Mesendoderm (in vitro differentiated cells): Measurements from ENCODE around the gene PPBP.
"Not testable (repeated sequence)": the region's sequence is repeated elsewhere in the genome, so short reads cannot be mapped to it uniquely, and the experiment has no call there.

Experiments
- DNase-seq: peaks from one replicate; pipeline ENCODE4 v3.0.0; 2013
- H2AK5ac ChIP-seq: 2 replicates; pipeline ENCODE4 v1.6.1; 2013; ENCODE audit warnings: low read length, inconsistent platforms
- H2BK120ac ChIP-seq: 2 replicates; pipeline ENCODE4 v1.6.1; 2013; ENCODE audit warnings: low read depth, mild to moderate bottlenecking, low read length, moderate library complexity, mixed read lengths
- H2BK15ac ChIP-seq: replicated peaks from 2 replicates; pipeline ENCODE4 v1.6.1; 2013; ENCODE audit warnings: low read depth, mild to moderate bottlenecking, moderate library complexity
- H2BK5ac ChIP-seq: 2 replicates; pipeline ENCODE4 v1.6.1; 2013; ENCODE audit warnings: low read length, inconsistent platforms
- H3K18ac ChIP-seq: 2 replicates; pipeline ENCODE4 v1.6.1; 2013; ENCODE audit warnings: mild to moderate bottlenecking, low read length, mixed read lengths
- H3K23ac ChIP-seq: one replicate; pipeline ENCODE4 v1.6.1; 2013; ENCODE audit warnings: low read length
- H3K27ac ChIP-seq: 2 replicates; pipeline ENCODE4 v1.5.1; 2013; ENCODE audit warnings: low read depth, mild to moderate bottlenecking, inconsistent platforms, low read length, moderate library complexity
- H3K27me3 ChIP-seq: 2 replicates; pipeline ENCODE4 v1.6.1; 2013; ENCODE audit warnings: low read length, control low read depth, mild to moderate bottlenecking, inconsistent platforms; ENCODE audit not compliant: insufficient read depth, poor library complexity
- H3K36me3 ChIP-seq: 2 replicates; pipeline ENCODE4 v1.6.1; 2013; ENCODE audit warnings: low read length, inconsistent platforms; ENCODE audit not compliant: control insufficient read depth, insufficient read depth
- H3K4ac ChIP-seq: one replicate; pipeline ENCODE4 v1.6.1; 2013; ENCODE audit warnings: low read depth, mild to moderate bottlenecking, low read length, moderate library complexity
- H3K4me1 ChIP-seq: 2 replicates; pipeline ENCODE4 v1.6.1; 2013; ENCODE audit warnings: low read depth, low read length, inconsistent platforms; ENCODE audit not compliant: control insufficient read depth
- H3K4me2 ChIP-seq: 2 replicates; pipeline ENCODE4 v1.6.1; 2013; ENCODE audit warnings: low read length
- H3K4me3 ChIP-seq: 2 replicates; pipeline ENCODE4 v1.5.1; 2013; ENCODE audit warnings: mild to moderate bottlenecking, low read length
- H3K56ac ChIP-seq: one replicate; pipeline ENCODE4 v1.6.1; 2013; ENCODE audit warnings: low read length
- H3K79me1 ChIP-seq: 2 replicates; pipeline ENCODE4 v1.6.1; 2013; ENCODE audit warnings: low read length, inconsistent platforms
- H3K79me2 ChIP-seq: 2 replicates; pipeline ENCODE4 v1.6.1; 2013; ENCODE audit warnings: mild to moderate bottlenecking, low read length; ENCODE audit not compliant: control insufficient read depth, insufficient read depth
- H3K9ac ChIP-seq: 2 replicates; pipeline ENCODE4 v1.6.1; 2013; ENCODE audit warnings: low read length, inconsistent platforms
- H4K5ac ChIP-seq: one replicate; pipeline ENCODE4 v1.6.1; 2013; ENCODE audit warnings: low read length
- H4K8ac ChIP-seq: one replicate; pipeline ENCODE4 v1.6.1; 2013; ENCODE audit warnings: low read depth, mild to moderate bottlenecking, control low read depth, low read length, moderate library complexity
- WGBS: extraction: QIAGEN DNeasy Blood & Tissue Kit; methylation state at CpG from one replicate; pipeline ENCODE4 v1.1.7; 2013; ENCODE audit warnings: low lambda C conversion rate, missing lambda C conversion rate; ENCODE audit not compliant: insufficient coverage; ENCODE audit errors: extremely low coverage; 5-methylcytosine and 5-hydroxymethylcytosine counted together

Gene PPBP

DNA sequence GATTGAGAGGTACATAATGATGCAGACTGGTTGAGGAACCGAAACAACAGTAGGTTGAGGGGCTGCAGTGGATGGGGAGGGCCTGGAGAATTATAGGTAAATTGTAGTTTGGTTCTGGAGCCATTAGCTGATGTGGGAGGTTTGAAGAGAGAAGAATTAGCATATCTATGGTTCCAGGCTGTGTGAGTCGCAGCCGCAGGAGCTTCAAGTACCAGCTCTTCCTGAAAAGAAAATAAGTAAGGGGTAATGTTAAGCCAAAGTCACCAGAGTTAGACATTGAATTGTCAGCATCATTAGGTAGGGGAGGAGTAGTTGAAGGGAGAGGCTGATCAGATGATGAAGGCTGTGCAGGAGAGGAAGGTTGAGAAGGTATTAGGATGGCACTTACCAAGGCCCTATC is 35.6 kb downstream of the PPBP start:
- no peak for DNase-seq
- Histone ChIP-seq H3K4me1 (no peaks in the 10 kb centered on the region), H3K36me3 (no peaks in the 10 kb centered on the region), H3K4me2 (no peak overlapping the region), H3K79me2 (no peaks in the 10 kb centered on the region), H2AK5ac (no peak overlapping the region), H3K27me3 (no peaks in the 10 kb centered on the region), H4K8ac (no peak overlapping the region), H2BK120ac (no peak overlapping the region), H2BK15ac (no peak overlapping the region), H3K9ac (no peak overlapping the region), H3K79me1 (no peaks in the 10 kb centered on the region), H3K18ac (no peak overlapping the region), H3K4me3 (no peak overlapping the region), H3K27ac (no peak overlapping the region), H3K23ac (no peak overlapping the region), H4K5ac (no peak overlapping the region), H2BK5ac (no peak overlapping the region), H3K56ac (no peak overlapping the region), H3K4ac (no peak overlapping the region)
- no CpG with 5 or more reads among the region's 3 CpGs for WGBS

- not testable (repeated sequence) for H4K8ac ChIP-seq, H3K4me3 ChIP-seq, H3K27ac ChIP-seq, H2AK5ac ChIP-seq, H3K36me3 ChIP-seq, H2BK120ac ChIP-seq, H3K9ac ChIP-seq, H3K23ac ChIP-seq, H3K4me2 ChIP-seq, H3K27me3 ChIP-seq, H4K5ac ChIP-seq, H3K79me1 ChIP-seq, H2BK5ac ChIP-seq, H3K4me1 ChIP-seq, H3K56ac ChIP-seq, H3K4ac ChIP-seq, H3K79me2 ChIP-seq, H3K18ac ChIP-seq, H2BK15ac ChIP-seq
- WGBS: no CpG with 5 or more reads among the region's 8 CpGs
- DNase-seq: peak; percentile 24
These were observed 37.5 kb downstream of the PPBP start for GRCh38 chr4:73950376-73950920.

DNA sequence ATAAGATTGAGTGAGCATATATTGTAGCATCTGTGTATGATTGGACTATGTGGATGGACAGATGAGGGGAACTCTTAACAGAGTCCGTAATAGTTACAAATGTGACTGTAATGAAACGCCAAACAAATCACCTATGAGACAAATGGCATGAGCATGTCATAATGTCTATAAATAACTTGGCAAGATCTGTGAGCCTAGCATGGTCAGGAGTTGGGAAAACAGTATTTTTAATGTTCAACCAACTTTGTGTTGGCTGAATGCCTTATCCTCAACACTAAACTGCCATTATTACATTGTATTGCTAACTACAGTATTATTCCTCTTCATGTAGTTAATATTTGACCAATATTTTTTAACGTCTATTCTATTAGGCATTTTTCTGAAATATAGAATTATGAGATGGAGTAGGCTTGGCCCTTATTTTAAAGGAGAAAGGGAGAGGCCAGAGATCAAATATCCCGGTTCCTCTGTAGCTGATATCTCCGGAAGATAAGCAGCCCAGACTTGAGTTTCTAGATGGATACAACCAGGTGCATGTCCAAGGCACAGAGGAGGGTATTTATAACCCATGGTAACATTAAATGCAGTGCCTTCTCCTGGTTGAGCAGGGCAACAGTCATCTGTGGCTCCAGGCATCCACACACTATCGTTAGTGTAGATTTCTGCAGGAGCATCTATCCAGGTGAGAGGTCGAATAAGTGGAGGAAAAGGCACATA is 38.8 kb downstream of the PPBP start:
- Histone ChIP-seq H3K27ac (no peak overlapping the region), H2BK15ac (no peak overlapping the region), H4K5ac (no peak overlapping the region), H3K18ac (no peak overlapping the region), H3K79me2 (no peaks in the 10 kb centered on the region), H3K27me3 (peaks cover 6% of the 10 kb centered on the region), H3K4me2 (no peak overlapping the region), H3K4me3 (no peak overlapping the region), H3K4ac (no peak overlapping the region), H4K8ac (no peak overlapping the region), H2BK5ac (no peak overlapping the region), H3K56ac (no peak overlapping the region), H3K4me1 (peaks cover 4% of the 10 kb centered on the region), H3K79me1 (no peaks in the 10 kb centered on the region), H2AK5ac (no peak overlapping the region), H3K36me3 (no peaks in the 10 kb centered on the region), H3K23ac (no peak overlapping the region), H3K9ac (no peak overlapping the region), H2BK120ac (no peak overlapping the region)
- WGBS: no CpG with 5 or more reads among the region's 7 CpGs
- DNase-seq: no peak

DNA sequence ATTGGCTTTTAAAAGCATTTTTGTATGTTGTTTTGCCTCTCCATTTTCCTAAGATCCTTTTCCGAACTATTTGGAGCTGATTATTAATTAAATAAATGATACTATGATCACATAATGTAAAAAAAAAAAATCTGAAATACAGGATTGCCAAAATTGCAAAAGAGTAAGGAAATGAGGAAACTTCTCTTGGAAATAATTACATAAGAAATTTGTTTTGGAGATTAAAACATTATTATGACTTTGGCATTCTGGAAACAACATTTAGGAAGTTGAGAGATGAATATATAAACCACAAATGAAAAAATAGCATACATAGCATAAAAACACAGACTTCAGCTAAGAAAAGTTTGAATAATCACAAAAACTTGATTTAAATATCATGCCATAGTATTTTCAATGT is 39.7 kb downstream of the PPBP start:
- H3K36me3 ChIP-seq: no peaks in the 10 kb centered on the region
- no peak overlapping the region for H4K5ac ChIP-seq
- H3K56ac ChIP-seq: no peak overlapping the region
- no peak overlapping the region for H2BK15ac ChIP-seq
- H4K8ac ChIP-seq: no peak overlapping the region
- H2BK5ac ChIP-seq: no peak overlapping the region
- WGBS: no CpG with 5 or more reads among the region's 1 CpG
- no peak overlapping the region for H3K4ac ChIP-seq
- H3K9ac ChIP-seq: no peak overlapping the region
- H3K27ac ChIP-seq: no peak overlapping the region
- H3K4me1 ChIP-seq: peaks cover 9% of the 10 kb centered on the region
- no peak overlapping the region for H3K4me2 ChIP-seq
- H3K79me1 ChIP-seq: no peaks in the 10 kb centered on the region
- peaks cover 10% of the 10 kb centered on the region for H3K27me3 ChIP-seq
- no peaks in the 10 kb centered on the region for H3K79me2 ChIP-seq
- H2AK5ac ChIP-seq: no peak overlapping the region
- H2BK120ac ChIP-seq: no peak overlapping the region
- DNase-seq: no peak
- no peak overlapping the region for H3K18ac ChIP-seq
- H3K4me3 ChIP-seq: no peak overlapping the region
- no peak overlapping the region for H3K23ac ChIP-seq

DNA sequence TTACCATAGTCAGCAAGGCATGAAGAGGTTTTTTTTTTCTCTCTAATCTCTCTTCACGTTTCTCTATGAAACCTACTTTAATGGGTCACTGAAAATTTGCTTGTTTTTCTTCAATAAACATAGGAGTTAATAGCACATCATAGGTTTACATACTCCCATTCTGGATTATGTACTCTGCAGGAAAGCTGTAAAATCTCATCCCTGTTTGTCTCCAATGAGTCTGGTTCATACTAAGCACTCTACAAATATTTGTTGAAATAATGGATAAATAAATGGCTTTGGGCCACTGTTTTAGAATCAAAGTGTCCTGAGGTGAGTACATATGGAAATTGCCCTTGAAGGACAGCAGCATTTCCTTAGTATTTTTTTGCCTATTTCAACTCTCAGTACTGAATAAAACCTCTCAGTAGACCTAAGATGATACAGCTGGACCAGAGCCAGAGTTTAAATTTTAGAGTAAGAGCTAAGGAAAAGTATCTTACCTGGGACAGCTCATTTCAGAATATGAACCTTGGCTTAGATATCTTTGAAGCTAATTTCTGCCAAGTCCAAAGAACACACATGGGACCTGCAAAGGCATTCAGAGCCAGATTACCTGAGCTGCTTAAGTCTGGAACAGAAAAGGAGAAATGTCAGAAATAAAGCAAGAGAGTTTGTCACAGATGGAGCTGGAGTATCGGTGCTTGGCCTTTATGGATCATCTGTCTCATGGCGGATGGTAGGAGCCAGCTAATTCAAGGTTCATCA is 40.6 kb downstream of the PPBP start:
- Histone ChIP-seq H3K56ac (no peak overlapping the region), H3K27me3 (peaks cover 10% of the 10 kb centered on the region), H3K4me3 (no peak overlapping the region), H3K4me2 (no peak overlapping the region), H2BK5ac (no peak overlapping the region), H3K79me2 (no peaks in the 10 kb centered on the region), H3K27ac (no peak overlapping the region), H3K4ac (no peak overlapping the region), H4K8ac (no peak overlapping the region), H3K23ac (no peak overlapping the region), H3K18ac (no peak overlapping the region), H2AK5ac (no peak overlapping the region), H4K5ac (no peak overlapping the region), H3K4me1 (peaks cover 9% of the 10 kb centered on the region), H3K79me1 (no peaks in the 10 kb centered on the region), H2BK15ac (no peak overlapping the region), H2BK120ac (no peak overlapping the region), H3K36me3 (no peaks in the 10 kb centered on the region), H3K9ac (no peak overlapping the region)
- no peak for DNase-seq
- WGBS: no CpG with 5 or more reads among the region's 3 CpGs
